Right ventricle myocardium inferior (tissue), 1 donor: ENCODE measurements around the gene USP49. TPM values are rescaled to one million over a fixed set of nuclear protein-coding genes. Genes with fewer than 3 reads are reported as not detected.
"Not testable (repeated sequence)": the region's sequence is repeated elsewhere in the genome, so short reads cannot be mapped to it uniquely, and the experiment has no call there.

Experiments
- ATAC-seq: fragments of 200-7000 bp; cut with Tn5 transposase; one replicate; pipeline ENCODE4 v1.9.1; 2020; ENCODE audit warnings: mild to moderate bottlenecking, moderate library complexity
- DNase-seq: peaks from one replicate; pipeline ENCODE4 v3.0.0; 2021; ENCODE audit errors: missing footprints
- intact Hi-C: fragments of 100-400 bp; cut with DNase I; formaldehyde crosslinking; loops from one replicate; pipeline ENCODE4 v1.11.0; 2022
- long read RNA-seq: library from polyadenylated mRNA; unstranded; transcript quantifications from one replicate; pipeline ENCODE4 v2.0.0, GENCODE V29; 2021
- total RNA-seq: library from RNA; stranded (reverse); fragmentation: NEBNext Ultra II Directional; extraction: Animal tissue kit (Norgen Biotek cat#: 25700); gene quantifications from one replicate; pipeline ENCODE4 v1.2.1, GENCODE V29; 2021
- donor health status: DM: no; HTN: yes; CAD: no; lungs with severe emphysema.

Gene USP49
- total RNA-seq = 2.0 TPM
- long read RNA-seq = 0 reads

- intact Hi-C loops = loop anchor here (5.0 kb wide), 2 partner anchors 48 to 108 kb away; partner anchors contain the start of gene TOMM6
- DNase-seq = peak; percentile 96
- peak; percentile 99 for ATAC-seq
Observed at GRCh38 chr6:41895300-41896233, at the start of gene USP49. USP49 (minus strand) TSS chr6:41895375; CDS start chr6:41806983, 88,392 bp downstream.

GRCh38 chr6:41943456-41943855 is 48.3 kb upstream of the USP49 start:
- intact Hi-C loops = no loop called here
- ATAC-seq = no peak

GRCh38 chr6:41942882-41943281 is 47.7 kb upstream of the USP49 start:
- ATAC-seq, DNase-seq, intact Hi-C loops: not testable (repeated sequence)

More at GRCh38 chr6:41943456-41943855, 48.3 kb upstream of the USP49 start:
- DNase-seq = no peak

GRCh38 chr6:41942067-41942851 is 47.1 kb upstream of the USP49 start:
- intact Hi-C loops = no loop called here
- ATAC-seq (no peak), DNase-seq (no peak)

GRCh38 chr6:41941280-41942066 is 46.3 kb upstream of the USP49 start, which contains the start of gene CCND3:
CCND3 (minus strand) TSS chr6:41941808; CDS start chr6:41941649, 159 bp downstream.
- intact Hi-C loops = loop anchor here (2.0 kb wide), 2 partner anchors 21 to 103 kb away; partner anchors contain the start of genes BYSL and MED20
- ATAC-seq = peak; percentile 95
- peak; percentile 98 for DNase-seq

GRCh38 chr6:41940759-41941279 is 45.6 kb upstream of the USP49 start:
- peak; percentile 8 for ATAC-seq
- DNase-seq = peak; percentile 76
- intact Hi-C loops = loop anchor here (2.0 kb wide), 2 partner anchors 20 to 104 kb away; partner anchors contain the start of genes BYSL and MED20

- DNase-seq = no peak
Observed at GRCh38 chr6:41939848-41940758, 44.9 kb upstream of the USP49 start.

GRCh38 chr6:41939176-41939847 is 44.1 kb upstream of the USP49 start:
- intact Hi-C loops = loop anchor here (5.0 kb wide), 1 partner anchor 92 kb away; no protein-coding TSS in a partner anchor
- peak; percentile 88 for DNase-seq
- ATAC-seq = no peak

More at GRCh38 chr6:41939848-41940758, 44.9 kb upstream of the USP49 start:
- no peak for ATAC-seq
- intact Hi-C loops = loop anchor here (2.0 to 5.0 kb wide), 3 partner anchors 19 to 105 kb away; partner anchors contain the start of genes BYSL and MED20

- ATAC-seq = no peak
- intact Hi-C loops = loop anchor here (5.0 kb wide), 1 partner anchor 91 kb away; no protein-coding TSS in a partner anchor
Observed at GRCh38 chr6:41938590-41939175, 43.5 kb upstream of the USP49 start.

GRCh38 chr6:41937861-41938574 is 42.8 kb upstream of the USP49 start:
- ATAC-seq = no peak
- intact Hi-C loops = loop anchor here (1.0 to 5.0 kb wide), 2 partner anchors 91 to 158 kb away; partner anchors contain the start of gene PRICKLE4
- no peak for DNase-seq

More at GRCh38 chr6:41938590-41939175, 43.5 kb upstream of the USP49 start:
- DNase-seq = no peak

- DNase-seq (no peak), ATAC-seq (no peak)
- intact Hi-C loops = loop anchor here (1.0 to 5.0 kb wide), 2 partner anchors 90 to 157 kb away; partner anchors contain the start of gene PRICKLE4
Observed at GRCh38 chr6:41937472-41937860, 42.3 kb upstream of the USP49 start.

- ATAC-seq (peak; percentile 74), DNase-seq (peak; percentile 85)
- intact Hi-C loops = loop anchor here (5.0 kb wide), 1 partner anchor 89 kb away; no protein-coding TSS in a partner anchor
Observed at GRCh38 chr6:41936073-41936837, 41.1 kb upstream of the USP49 start.

- ATAC-seq (no peak), DNase-seq (no peak)
- intact Hi-C loops = loop anchor here (5.0 kb wide), 1 partner anchor 88 kb away; no protein-coding TSS in a partner anchor
Observed at GRCh38 chr6:41935685-41936072, 40.5 kb upstream of the USP49 start.

- ATAC-seq (no peak), DNase-seq (no peak)
- intact Hi-C loops = loop anchor here (5.0 kb wide), 1 partner anchor 88 kb away; no protein-coding TSS in a partner anchor
Observed at GRCh38 chr6:41935193-41935574, 40.0 kb upstream of the USP49 start.
